ENCODE results near the gene CD40LG. TPM values are rescaled to one million over a fixed set of nuclear protein-coding genes. Genes with fewer than 3 reads are reported as not detected.

Gene CD40LG
- total RNA-seq, 1 donor from 2014 or later = not detected

DNA sequence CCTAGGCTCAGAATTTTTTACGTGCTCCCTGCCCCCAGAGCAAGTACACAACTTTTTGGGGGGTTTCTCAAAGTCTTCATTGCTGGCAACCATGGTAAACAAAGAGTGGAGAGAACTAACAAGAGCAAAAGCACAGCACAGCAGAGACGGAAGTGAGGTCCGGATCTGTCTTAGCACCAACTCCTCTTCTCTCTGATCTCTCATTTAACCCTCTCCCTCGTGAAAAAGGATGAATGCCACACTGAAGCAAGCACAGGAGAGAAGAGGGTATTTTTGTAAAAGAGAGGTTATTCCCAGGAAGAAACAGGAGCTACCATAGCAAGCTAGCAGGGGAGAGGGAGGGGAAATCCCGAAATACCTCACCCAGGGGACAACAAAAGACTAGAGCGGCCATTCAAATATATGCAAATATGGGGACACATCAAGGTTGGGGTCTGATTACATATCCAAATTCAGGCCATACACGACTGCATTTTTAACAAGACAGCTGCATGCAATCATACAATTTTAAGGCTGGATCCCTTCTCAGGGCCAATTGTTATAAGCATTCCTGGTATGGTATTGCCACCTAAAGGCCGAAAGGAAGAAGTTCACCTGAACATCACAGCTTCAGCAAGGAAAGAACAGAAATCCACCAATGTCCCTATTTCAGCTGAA is 46.6 kb downstream of the CD40LG start:
- Mint-ChIP-seq H3K9me3 (no peaks in the 10 kb centered on the region), H3K27me3 (ENCODE audit: low read depth) (no peaks in the 10 kb centered on the region), H3K27ac (ENCODE audit: unreplicated experiment) (no peak overlapping the region), H3K4me1 (peaks cover 9% of the 10 kb centered on the region), H3K4me3 (no peak overlapping the region), H3K36me3 (ENCODE audit: low read depth) (no peaks in the 10 kb centered on the region)
- TF ChIP-seq, protein P1, sequence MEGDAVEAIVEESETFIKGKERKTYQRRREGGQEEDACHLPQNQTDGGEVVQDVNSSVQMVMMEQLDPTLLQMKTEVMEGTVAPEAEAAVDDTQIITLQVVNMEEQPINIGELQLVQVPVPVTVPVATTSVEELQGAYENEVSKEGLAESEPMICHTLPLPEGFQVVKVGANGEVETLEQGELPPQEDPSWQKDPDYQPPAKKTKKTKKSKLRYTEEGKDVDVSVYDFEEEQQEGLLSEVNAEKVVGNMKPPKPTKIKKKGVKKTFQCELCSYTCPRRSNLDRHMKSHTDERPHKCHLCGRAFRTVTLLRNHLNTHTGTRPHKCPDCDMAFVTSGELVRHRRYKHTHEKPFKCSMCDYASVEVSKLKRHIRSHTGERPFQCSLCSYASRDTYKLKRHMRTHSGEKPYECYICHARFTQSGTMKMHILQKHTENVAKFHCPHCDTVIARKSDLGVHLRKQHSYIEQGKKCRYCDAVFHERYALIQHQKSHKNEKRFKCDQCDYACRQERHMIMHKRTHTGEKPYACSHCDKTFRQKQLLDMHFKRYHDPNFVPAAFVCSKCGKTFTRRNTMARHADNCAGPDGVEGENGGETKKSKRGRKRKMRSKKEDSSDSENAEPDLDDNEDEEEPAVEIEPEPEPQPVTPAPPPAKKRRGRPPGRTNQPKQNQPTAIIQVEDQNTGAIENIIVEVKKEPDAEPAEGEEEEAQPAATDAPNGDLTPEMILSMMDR (conservative IDR thresholded peaks at IDR 0.05) = peak; percentile 80
- DNase-seq (ENCODE audit: low read depth, low spot score) = no peak

DNA sequence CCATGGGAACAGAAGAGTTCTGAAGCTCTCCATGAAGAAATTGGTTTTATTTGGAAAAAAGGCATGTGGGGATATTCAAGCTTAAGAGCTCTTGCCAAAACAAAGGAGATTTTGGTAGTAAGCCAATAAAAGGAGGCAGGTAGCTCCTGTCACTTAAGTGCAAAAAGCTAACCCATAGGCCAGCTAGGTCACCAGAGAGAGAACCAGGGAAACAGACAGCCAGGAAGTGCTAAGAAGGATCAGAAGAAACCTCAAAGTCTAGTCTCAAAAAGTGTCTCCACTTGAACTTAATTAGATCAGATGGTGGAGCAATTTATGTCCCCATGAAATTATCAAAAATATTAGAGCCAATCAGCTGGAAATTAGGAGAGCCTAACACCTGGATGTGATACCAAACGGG is 49.2 kb downstream of the CD40LG start:
- Mint-ChIP-seq H3K9me3 (peaks cover 7% of the 10 kb centered on the region), H3K4me3 (no peak overlapping the region), H3K36me3 (ENCODE audit: low read depth) (no peaks in the 10 kb centered on the region), H3K27ac (ENCODE audit: unreplicated experiment) (no peak overlapping the region), H3K4me1 (peaks cover 7% of the 10 kb centered on the region), H3K27me3 (ENCODE audit: low read depth) (no peaks in the 10 kb centered on the region)
- TF ChIP-seq, protein P1 (conservative IDR thresholded peaks at IDR 0.05) = no peak
- no peak for DNase-seq (ENCODE audit: low read depth, low spot score)

DNA sequence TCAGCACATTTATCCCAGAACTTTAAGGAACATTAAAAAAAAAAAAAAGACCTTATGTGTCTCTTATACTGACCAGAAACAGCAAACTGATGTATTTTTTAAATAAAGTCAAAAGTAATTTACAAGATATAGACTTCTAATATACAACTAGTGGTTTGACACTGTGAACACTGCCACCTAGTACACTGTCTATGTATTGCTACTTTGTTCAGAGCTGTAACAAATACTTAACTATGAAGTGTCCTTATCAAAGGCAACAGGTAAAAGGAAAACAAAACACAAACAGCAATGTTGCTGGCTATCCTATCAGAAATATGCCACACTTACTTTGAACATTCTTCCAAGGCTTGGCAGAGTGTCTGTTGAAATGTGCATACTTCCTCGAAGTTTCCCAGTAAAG is 60.4 kb downstream of the CD40LG start:
- no peak for DNase-seq (ENCODE audit: low read depth, low spot score)

More for the DNA sequence above, 60.4 kb downstream of the CD40LG start:
- Mint-ChIP-seq H3K4me3 (no peak overlapping the region), H3K36me3 (ENCODE audit: low read depth) (peaks cover 2% of the 10 kb centered on the region), H3K9me3 (peaks cover 6% of the 10 kb centered on the region), H3K27ac (ENCODE audit: unreplicated experiment) (no peak overlapping the region), H3K27me3 (ENCODE audit: low read depth) (no peaks in the 10 kb centered on the region), H3K4me1 (peaks cover 12% of the 10 kb centered on the region)
- TF ChIP-seq, protein P1 (conservative IDR thresholded peaks at IDR 0.05) = peak; percentile 57

Other genes starting within 250 kb of the CD40LG start
- gene BRS3, start 160.2 kb upstream of the CD40LG start, total RNA-seq = not detected in 2 replicates
- gene HTATSF1, start 150.6 kb upstream of the CD40LG start, total RNA-seq = 69.1 and 69.3 TPM in 2 replicates
- not detected in 2 replicates for gene VGLL1, start 115.9 kb upstream of the CD40LG start, total RNA-seq
- 2.7 and 3.0 TPM in 2 replicates for gene ARHGEF6, start 132.8 kb downstream of the CD40LG start, total RNA-seq
- gene RBMX, start 232.6 kb downstream of the CD40LG start, total RNA-seq = 532 and 541 TPM in 2 replicates